Ovary (tissue), 3 donors: ENCODE data around the gene ZNF33A.

ENCODE experiments used
- CTCF ChIP-seq, 3 donors: fragments of 450-650 bp in 2 of 3; fragments of 200-600 bp in 1 of 3; IDR thresholded peaks; one replicate each; pipeline versions ENCODE4 v1.5.1 to v1.8.0; 2016 to 2022; ENCODE audit warnings: antibody characterized with exemption in 3 of 3, mild to moderate bottlenecking in 1 of 3
- EP300 ChIP-seq: sonication (generic); formaldehyde crosslinking; IDR thresholded peaks from one replicate; pipeline ENCODE4 v1.6.1; 2017; ENCODE audit warnings: antibody characterized with exemption
- donor health status: DM: no; HTN: no; CAD: no.

GRCh38 chr10:38038107-38038931 is 27.8 kb downstream of the ZNF33A start:
- TF ChIP-seq CTCF (IDR thresholded peaks at IDR 0.05) (no peak), EP300 (no peak)
